Thymus (tissue), 11 donors: Measurements from ENCODE around the gene ATP11A. TPM values are rescaled to one million over a fixed set of nuclear protein-coding genes. Genes with fewer than 3 reads are reported as not detected.

Source experiments
- DNase-seq, 9 donors: peaks; one replicate each; pipeline ENCODE4 v3.0.0-alpha.2; 2013; ENCODE audit warnings: low spot score in 9 of 9, low read depth in 6 of 9, missing footprints in 1 of 9
- H3K27ac ChIP-seq, 2 donors: one replicate each; pipeline ENCODE4 v1.5.1; 2013; ENCODE audit warnings: control low read depth in 1 of 2, low read depth in 1 of 2, low read length in 1 of 2, mild to moderate bottlenecking in 1 of 2, moderate library complexity in 1 of 2
- H3K27me3 ChIP-seq, 2 donors: one replicate each; pipeline ENCODE4 v1.5.1; 2013; ENCODE audit warnings: low read length in 1 of 2; ENCODE audit not compliant: control insufficient read depth in 2 of 2, insufficient read depth in 1 of 2
- H3K36me3 ChIP-seq, 2 donors: one replicate each; pipeline ENCODE4 v1.5.1; 2013; ENCODE audit warnings: low read length in 1 of 2, mild to moderate bottlenecking in 1 of 2, moderate library complexity in 1 of 2; ENCODE audit not compliant: control insufficient read depth in 2 of 2, insufficient read depth in 2 of 2
- H3K4me1 ChIP-seq, 2 donors: one replicate each; pipeline ENCODE4 v1.5.1; 2013; ENCODE audit warnings: low read length in 2 of 2; ENCODE audit not compliant: control insufficient read depth in 2 of 2, insufficient read depth in 2 of 2
- H3K4me3 ChIP-seq, 2 donors: one replicate each; pipeline ENCODE4 v1.5.1; 2013; ENCODE audit warnings: low read length in 2 of 2, control low read depth in 1 of 2, mild to moderate bottlenecking in 1 of 2
- H3K9me3 ChIP-seq, 2 donors: one replicate each; pipeline ENCODE4 v1.5.1; 2013; ENCODE audit warnings: low read length in 1 of 2, mild to moderate bottlenecking in 1 of 2; ENCODE audit not compliant: control insufficient read depth in 2 of 2, insufficient read depth in 1 of 2
- whole genome bisulfite sequencing: extraction: QIAGEN DNeasy Blood & Tissue Kit; methylation state at CpG from one replicate; pipeline ENCODE4 v1.1.7; 2013; 5-methylcytosine and 5-hydroxymethylcytosine counted together
- polyA plus RNA-seq: library from polyadenylated mRNA; stranded (reverse); fragments of 200-250 nt; gene quantifications from one replicate; pipeline ENCODE4 v1.2.3, GENCODE V29; 2013
- total RNA-seq: library from RNA; stranded (reverse); fragments of 120-200 nt; gene quantifications from one replicate; pipeline ENCODE4 v1.2.4, GENCODE V29; 2013
- donor health status: healthy.

Gene ATP11A
- total and polyA plus RNA-seq, 2 donors, result 7.1 to 7.2 TPM

DNA sequence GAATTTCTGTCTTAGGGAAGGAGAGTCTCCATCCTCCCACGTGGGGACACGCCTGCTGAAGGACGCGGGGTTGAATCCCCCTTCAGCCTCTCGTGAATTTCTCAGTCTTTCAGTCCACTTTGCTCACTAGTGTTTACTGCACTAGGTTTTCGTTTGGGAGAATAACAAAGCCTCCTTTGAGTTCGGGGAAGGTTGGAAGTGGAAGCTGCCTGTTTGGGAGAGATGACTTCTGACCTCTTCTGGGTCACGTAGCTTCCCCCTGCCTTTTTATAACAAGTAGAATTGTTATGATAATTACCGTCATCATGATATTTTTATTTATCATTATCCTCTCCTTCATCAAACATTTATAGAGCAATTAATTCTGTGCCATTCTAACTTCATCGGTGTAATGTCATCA is 60.7 kb downstream of the ATP11A start:
- Histone ChIP-seq H3K27me3 (no peaks in the 10 kb centered on the region), H3K36me3 (no peaks in the 10 kb centered on the region), H3K4me1 (peaks cover 4 to 15% of the 10 kb centered on the region in 2 donors), H3K4me3 (no peak overlapping the region), H3K9me3 (no peaks in the 10 kb centered on the region), H3K27ac (no peak overlapping the region)
- DNase-seq, result no peak
- WGBS, result 98% methylated on average over 10 of the region's 10 CpGs

DNA sequence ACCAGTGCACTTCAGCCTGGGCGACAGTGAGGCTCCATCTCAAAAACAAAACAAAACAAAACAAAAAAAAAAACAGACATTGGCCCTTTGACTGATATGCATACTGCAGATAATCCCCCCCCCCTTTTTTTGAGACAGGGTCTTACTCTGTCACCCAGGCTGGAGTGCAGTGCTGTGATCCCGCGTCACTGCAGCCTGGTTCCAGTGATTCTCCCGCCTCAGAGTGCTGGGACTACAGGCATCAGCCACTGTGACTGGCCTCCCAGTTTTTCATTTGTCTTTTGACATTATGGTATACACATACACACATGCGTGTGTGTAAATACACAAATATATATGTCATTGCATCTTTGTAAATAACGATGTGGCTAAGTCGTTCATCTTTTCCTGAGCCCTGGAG is 61.8 kb downstream of the ATP11A start:
- Histone ChIP-seq H3K9me3 (peaks cover 0 to 3% of the 10 kb centered on the region in 2 donors), H3K27ac (no peak overlapping the region), H3K4me3 (no peak overlapping the region), H3K27me3 (no peaks in the 10 kb centered on the region), H3K4me1 (peaks cover 4 to 15% of the 10 kb centered on the region in 2 donors), H3K36me3 (no peaks in the 10 kb centered on the region)
- DNase-seq, result no peak
- WGBS, result 98% methylated on average over 7 of the region's 7 CpGs

DNA sequence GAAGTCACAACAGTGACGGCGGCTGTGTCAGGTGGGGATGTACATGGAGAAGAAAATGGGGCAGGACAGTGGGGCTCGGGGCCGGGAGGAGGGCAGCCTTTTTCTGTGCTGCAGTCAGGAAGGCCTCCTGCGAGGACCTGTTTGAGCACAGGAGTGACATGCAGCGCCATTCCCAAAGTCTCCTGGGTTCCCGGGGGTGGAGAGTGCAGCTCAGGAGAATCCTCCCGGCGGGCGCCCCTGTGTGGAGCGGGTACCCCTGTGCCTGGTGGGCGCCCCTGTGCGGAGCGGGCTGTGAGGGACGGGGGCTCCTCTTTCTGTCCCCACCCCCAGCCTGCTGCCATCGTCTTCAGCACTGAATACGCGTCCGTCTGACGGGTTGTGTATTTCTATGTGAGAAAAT is 62.4 kb downstream of the ATP11A start:
- 94% methylated on average over 20 of the region's 20 CpGs for WGBS
- peak overlapping the region in 1 of 2 donors; percentile 60 for H3K27ac ChIP-seq
- H3K27me3 ChIP-seq, result no peaks in the 10 kb centered on the region
- H3K4me1 ChIP-seq, result peaks cover 4 to 15% of the 10 kb centered on the region in 2 donors
- no peaks in the 10 kb centered on the region for H3K36me3 ChIP-seq
- DNase-seq, result no peak
- H3K9me3 ChIP-seq, result peaks cover 0 to 3% of the 10 kb centered on the region in 2 donors
- no peak overlapping the region for H3K4me3 ChIP-seq

DNA sequence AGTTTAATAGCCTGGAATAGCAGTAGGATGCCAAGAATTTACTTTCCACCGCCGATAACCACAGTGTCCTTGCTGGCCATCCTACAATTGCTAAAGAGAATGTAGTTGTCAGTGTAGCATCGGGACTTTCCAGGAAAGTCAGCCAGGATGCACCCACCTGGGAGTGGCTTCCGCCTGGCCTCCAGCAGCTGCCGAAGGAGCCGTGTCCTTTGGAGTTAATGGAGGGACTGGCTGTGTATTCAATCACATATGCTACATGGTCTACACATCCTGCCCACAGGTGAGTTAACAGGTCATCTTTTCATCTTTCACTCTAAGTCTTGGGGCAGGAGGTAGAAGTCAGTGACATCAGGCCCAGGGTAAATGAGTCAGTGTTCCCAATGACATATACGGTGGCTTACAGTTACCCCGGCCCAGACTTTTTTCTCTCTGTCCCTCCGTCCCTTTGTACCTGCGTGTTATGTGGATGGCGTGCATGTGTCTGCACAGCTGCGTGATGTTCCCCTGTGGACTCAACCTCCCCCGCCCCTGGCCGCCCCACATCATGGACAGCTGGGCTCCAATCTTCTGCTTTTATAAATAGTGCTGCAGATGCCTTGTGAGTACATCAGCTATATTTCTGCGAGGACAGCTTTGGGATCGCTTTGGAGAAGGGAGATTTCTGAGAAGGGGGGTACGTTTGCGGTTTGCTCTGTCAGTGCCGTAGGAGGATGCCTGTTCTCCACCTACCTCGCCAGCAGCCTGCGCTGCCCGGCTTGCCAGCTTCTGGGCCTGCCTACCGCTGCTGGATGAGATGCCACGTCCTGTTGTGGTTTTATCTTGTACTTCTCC is 63.1 kb downstream of the ATP11A start:
- no peak overlapping the region for H3K4me3 ChIP-seq
- H3K27me3 ChIP-seq, result no peaks in the 10 kb centered on the region
- peak in 4 of 9 donors; percentile 12 to 47 (median 30) for DNase-seq
- H3K9me3 ChIP-seq, result peaks cover 0 to 5% of the 10 kb centered on the region in 2 donors
- WGBS, result 45% methylated on average over 24 of the region's 24 CpGs
- H3K27ac ChIP-seq, result peak overlapping the region; percentile 58 to 60
- no peaks in the 10 kb centered on the region for H3K36me3 ChIP-seq
- peaks cover 4 to 15% of the 10 kb centered on the region in 2 donors for H3K4me1 ChIP-seq

DNA sequence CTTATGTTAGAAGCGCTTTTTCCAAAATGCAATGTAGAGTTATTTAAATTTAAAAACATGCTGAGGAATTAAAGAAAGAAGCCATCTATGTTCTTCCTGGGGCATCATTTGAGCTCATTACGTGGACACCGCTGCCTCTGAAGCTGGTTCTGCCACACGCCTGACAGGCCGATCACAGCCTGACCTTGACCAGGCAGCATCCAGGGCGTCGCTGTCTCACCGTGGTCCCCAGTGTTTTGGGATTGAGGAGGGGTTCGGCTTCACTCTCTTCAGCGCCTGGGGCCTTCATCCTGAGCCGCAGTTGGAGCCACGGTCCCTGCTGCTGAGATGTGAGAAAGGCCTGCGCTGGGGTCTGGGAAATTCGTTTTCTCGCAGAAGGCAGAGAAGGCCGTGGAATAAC is 64.0 kb downstream of the ATP11A start:
- WGBS, result 98% methylated on average over 16 of the region's 16 CpGs
- DNase-seq, result no peak
- Histone ChIP-seq H3K4me3 (no peak overlapping the region), H3K4me1 (peaks cover 4 to 15% of the 10 kb centered on the region in 2 donors), H3K9me3 (peaks cover 0 to 5% of the 10 kb centered on the region in 2 donors), H3K27ac (no peak overlapping the region), H3K27me3 (no peaks in the 10 kb centered on the region), H3K36me3 (no peaks in the 10 kb centered on the region)

DNA sequence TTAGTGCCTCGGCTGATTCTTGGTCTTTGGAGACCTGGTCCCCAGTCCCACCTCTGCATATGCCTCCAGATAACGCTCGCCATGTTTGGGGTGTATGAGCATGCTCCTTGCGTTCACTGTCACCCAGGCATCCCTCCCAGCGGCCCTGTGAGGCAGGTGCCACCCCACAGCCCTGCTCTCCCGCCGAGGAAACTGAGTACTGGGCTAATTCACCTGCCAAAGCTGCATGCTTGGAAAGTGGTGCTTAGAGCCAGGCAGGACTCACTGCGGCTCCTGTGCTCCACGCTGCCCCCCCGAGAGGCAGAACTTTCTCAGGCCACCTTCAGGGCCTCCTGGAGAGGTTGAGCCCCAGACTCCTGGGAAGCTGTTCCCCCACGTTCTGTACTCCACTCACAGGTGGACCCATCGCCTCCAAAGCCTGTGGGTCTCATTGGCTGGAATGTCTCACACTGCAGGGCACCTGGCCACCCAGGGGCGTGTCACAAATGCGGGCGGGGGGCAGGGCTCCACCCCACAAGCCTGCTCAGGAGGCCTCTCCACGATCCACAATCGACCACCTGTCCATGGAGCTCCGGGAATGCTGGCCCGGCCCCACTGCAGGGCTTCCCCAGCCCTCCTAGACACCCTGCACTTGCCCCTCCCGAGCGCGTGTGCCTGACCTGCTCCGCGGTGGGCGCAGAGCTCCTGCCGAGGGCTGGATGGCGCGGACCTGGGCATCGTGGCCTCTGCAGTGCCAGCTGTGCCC is 64.6 kb downstream of the ATP11A start:
- H3K4me1 ChIP-seq, result peaks cover 4 to 15% of the 10 kb centered on the region in 2 donors
- peaks cover 0 to 5% of the 10 kb centered on the region in 2 donors for H3K9me3 ChIP-seq
- WGBS, result 97% methylated on average over 29 of the region's 29 CpGs
- H3K27me3 ChIP-seq, result no peaks in the 10 kb centered on the region
- H3K36me3 ChIP-seq, result no peaks in the 10 kb centered on the region
- H3K4me3 ChIP-seq, result no peak overlapping the region
- DNase-seq, result no peak
- H3K27ac ChIP-seq, result no peak overlapping the region

DNA sequence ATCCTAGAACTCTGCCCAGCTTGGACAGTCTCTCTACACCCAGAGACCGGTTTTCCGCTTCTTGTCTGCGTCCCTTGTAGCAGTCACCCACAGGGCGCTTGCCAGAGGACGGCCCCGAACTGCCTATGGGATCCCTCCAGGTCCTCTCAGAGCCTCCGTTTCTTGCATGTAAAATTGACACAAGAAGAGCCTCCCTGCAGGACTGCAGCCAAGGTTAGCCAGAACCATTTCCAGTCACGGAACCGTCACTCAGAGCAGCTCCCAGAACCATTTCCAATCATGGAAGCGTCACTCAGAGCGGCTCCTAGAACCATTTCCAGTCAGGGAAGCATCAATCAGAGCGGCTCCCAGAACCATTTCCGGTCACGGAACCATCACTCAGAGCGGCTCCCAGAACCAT is 65.5 kb downstream of the ATP11A start:
- peaks cover 0 to 5% of the 10 kb centered on the region in 2 donors for H3K9me3 ChIP-seq
- no peak overlapping the region for H3K27ac ChIP-seq
- H3K4me3 ChIP-seq, result no peak overlapping the region
- H3K36me3 ChIP-seq, result no peaks in the 10 kb centered on the region
- 98% methylated on average over 15 of the region's 15 CpGs for WGBS
- DNase-seq, result no peak
- no peaks in the 10 kb centered on the region for H3K27me3 ChIP-seq
- peaks cover 4 to 15% of the 10 kb centered on the region in 2 donors for H3K4me1 ChIP-seq

DNA sequence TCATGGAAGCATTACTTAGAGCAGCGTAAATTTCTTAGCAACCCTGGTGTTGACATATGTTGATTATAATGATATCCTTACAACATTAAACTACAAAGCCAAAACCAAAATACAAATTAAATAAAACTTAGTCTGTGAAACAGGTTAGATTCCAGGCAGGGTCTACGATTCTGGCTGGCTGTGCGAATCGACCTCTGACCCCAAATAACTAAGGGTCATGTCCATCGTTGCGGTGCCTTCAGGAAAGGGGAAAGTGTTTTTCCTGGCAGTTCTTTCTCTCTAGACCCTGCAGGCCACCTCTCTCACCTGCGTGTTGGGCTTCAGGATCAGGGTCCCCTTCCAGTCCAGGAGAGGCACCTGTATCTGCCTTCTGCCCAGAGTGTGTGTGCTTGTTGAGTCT is 66.2 kb downstream of the ATP11A start:
- no peak for DNase-seq
- no peak overlapping the region for H3K27ac ChIP-seq

DNA sequence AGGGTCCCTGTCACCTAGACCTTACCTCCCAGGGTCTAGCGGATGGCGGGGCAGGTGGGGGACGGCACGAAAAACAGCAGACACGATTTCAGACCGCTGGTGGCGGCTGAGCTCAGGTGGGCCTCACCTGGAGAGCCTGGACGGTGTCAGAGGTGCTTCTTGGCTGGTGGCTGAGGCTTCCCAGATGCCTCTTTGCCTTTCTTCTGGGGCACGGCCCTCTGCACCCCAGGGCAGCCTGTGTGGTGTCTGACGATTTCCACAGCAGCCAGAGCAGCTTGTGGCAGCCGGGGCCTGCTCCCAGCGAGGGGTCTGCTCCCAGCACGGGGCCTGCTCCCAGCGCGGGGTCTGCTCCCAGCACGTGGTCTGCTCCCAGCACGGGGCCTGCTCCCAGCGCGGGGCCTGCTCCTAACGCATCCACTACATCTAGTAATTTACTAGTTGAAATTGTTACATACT is 66.7 kb downstream of the ATP11A start:
- no peak overlapping the region for H3K4me3 ChIP-seq
- H3K36me3 ChIP-seq, result no peaks in the 10 kb centered on the region
- peaks cover 0 to 5% of the 10 kb centered on the region in 2 donors for H3K9me3 ChIP-seq
- peaks cover 4 to 15% of the 10 kb centered on the region in 2 donors for H3K4me1 ChIP-seq
- H3K27ac ChIP-seq, result no peak overlapping the region
- H3K27me3 ChIP-seq, result no peaks in the 10 kb centered on the region
- no peak for DNase-seq
- WGBS, result 96% methylated on average over 20 of the region's 20 CpGs

More for the DNA sequence above, 66.2 kb downstream of the ATP11A start:
- no peaks in the 10 kb centered on the region for H3K27me3 ChIP-seq
- 96% methylated on average over 7 of the region's 7 CpGs for WGBS
- peaks cover 4 to 15% of the 10 kb centered on the region in 2 donors for H3K4me1 ChIP-seq
- H3K4me3 ChIP-seq, result no peak overlapping the region
- no peaks in the 10 kb centered on the region for H3K36me3 ChIP-seq
- peaks cover 0 to 5% of the 10 kb centered on the region in 2 donors for H3K9me3 ChIP-seq
